Adrenal gland (tissue), 5 donors: Measurements from ENCODE around the gene NPAS3.

ENCODE experiments used
- CTCF ChIP-seq, 6 experiments: fragments of 450-650 bp in 4 of 6; fragments of 200-600 bp in 2 of 6; sonication (generic) in 1 of 6; IDR thresholded peaks; 1 replicate in 5 of 6; 2 replicates in 1 of 6; pipeline versions ENCODE4 v1.5.1 to v1.8.0; 2016 to 2021; ENCODE audit warnings: antibody characterized with exemption in 6 of 6, mild to moderate bottlenecking in 2 of 6, moderate library complexity in 1 of 6
- POLR2A ChIP-seq, 2 donors: fragments of 450-650 bp; IDR thresholded peaks; one replicate each; pipeline ENCODE4 v1.6.1; 2017; ENCODE audit warnings: antibody characterized with exemption in 2 of 2, mild to moderate bottlenecking in 2 of 2, moderate library complexity in 1 of 2
- donor health status: DM: no; HTN: no; CAD: no.

DNA sequence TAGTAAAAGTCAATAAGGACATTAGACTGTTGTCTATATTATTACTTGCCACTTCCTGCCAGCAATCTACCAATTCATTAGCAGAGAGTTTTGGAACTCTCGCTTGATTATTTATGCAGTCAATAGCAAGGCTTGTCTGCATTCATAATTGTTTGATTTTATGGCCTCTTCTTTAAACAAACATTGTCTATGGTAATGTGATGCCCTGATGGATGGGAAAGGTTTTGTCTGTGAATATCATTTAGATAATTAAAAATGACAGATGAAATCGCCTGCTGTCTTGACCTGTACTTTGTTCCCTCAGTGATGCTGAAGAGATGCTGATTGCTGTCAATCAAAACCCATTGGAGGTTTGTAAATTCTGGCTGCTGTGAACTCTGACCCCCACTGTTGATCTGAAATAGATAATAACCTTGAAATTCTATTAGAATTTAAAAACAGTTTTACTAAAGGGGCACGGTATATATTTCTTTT lies 455.3 kb downstream of the NPAS3 start:
- TF ChIP-seq CTCF (IDR thresholded peaks at IDR 0.05) = no peak
- TF ChIP-seq POLR2A (IDR thresholded peaks at IDR 0.05) = no peak
